ENCODE results near the gene SLC9A3.
"Not testable (repeated sequence)": the region's sequence is repeated elsewhere in the genome, so short reads cannot be mapped to it uniquely, and the experiment has no call there.

Gene SLC9A3

GRCh38 chr5:488744-489688 lies 35.2 kb downstream of the SLC9A3 start:
- DNase-seq: no peak

GRCh38 chr5:488241-488640 lies 36.0 kb downstream of the SLC9A3 start:
- no peak for DNase-seq

DNA sequence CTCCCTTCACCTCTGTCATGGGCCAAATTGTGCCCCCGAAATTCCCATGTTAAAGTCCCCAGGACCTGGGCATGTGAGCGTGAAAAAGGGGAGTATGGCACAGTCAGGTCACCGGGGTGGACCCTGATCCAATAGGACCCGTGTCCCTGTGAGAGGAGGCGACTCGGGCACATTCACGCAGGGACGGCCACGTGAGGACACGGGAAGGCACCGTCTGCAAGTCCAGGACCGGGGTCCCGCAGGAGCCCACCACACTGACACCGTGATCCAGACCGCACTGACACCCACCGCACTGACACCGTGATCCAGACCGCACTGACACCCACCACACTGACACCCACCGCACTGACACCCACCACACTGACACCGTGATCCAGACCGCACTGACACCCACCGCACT lies 37.7 kb downstream of the SLC9A3 start:
- not testable (repeated sequence) for DNase-seq

DNA sequence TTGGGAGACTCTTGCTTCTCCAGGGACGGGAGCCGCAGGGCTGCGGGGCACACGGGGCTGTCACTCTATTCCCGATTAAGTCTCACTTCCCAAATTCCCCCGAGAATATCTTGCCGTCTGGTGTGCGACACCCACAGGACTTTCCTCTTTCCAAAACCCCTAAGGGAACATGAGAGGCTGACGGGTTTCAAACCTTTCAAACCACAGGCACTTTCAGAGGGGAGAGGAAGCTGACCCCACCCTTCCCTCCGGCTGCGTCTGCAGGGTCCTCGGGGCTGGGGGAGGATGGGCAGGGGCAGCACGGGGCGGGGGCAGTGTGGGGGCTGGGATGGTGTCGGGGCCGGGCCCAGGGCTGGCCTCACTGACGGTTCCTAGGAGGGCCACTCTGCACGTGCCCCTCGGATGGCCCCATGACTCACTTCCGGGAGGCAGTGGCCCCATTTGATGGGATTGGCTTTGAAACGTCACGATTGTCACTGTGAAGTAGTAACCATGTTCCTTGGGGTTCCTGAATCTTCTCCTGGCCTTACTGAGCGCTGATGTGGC lies 38.2 kb downstream of the SLC9A3 start:
- DNase-seq: no peak

DNA sequence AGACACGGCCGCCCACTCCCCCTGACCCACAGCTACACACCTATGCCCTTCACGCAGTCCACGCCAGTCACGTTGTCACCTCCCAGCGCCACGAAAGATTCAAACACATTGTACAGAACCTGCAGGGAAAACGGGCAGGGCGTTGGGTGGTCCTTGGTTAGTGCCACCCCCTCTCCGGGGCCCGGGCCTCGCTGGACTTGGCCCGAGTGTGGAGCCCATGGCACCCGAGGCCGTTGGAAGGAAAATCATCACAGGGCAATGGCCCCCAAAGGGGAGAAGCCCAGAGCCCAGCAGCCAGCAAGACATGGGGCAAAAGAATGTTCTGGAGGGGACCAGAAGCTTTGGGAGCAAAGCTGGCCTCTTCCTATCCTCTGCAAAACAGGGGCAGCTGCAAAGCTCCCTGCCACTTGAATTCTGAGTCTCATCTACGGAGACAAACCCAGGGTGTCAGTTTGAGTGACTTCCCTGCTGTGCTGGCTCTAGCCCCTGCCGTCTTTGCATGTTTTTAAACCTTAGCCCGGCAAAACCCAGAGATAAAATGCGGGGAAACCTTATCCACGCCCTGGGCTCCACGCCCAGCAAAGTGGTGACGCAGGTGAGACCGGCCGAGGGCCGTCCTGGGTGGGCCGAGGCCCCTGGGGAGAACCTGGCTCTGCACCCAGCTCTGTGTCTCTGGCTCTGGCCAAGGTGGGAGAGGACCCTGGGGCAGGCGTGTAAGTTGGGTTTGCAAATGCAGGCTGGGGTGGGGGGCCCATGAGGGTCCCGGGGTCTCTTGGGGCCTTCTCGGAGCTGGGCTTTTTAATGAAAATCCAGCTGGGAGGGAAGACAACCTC lies 38.9 kb downstream of the SLC9A3 start:
- no peak for DNase-seq

DNA sequence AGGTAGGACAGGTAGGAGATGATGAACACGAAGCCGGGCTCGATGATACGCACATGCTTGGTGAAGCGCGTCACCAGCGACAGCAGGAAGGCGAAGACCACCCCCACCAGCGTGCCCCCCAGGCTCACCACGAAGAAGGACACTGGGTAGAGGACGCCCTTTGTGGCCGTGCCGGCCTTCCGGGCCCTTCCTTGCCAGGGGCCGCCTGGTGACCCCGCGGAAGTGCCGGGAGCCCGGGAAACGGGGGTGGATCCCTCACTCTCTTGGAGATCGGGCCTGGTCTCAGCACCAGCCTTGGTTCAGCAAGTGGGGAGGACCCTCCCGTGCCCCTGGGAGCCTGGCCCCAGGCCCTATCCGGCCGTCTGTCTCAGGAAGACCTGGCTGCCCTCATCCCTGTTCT lies 39.7 kb downstream of the SLC9A3 start:
- DNase-seq: no peak

- DNase-seq: no peak
These were observed 40.7 kb downstream of the SLC9A3 start for GRCh38 chr5:483434-484140.

DNA sequence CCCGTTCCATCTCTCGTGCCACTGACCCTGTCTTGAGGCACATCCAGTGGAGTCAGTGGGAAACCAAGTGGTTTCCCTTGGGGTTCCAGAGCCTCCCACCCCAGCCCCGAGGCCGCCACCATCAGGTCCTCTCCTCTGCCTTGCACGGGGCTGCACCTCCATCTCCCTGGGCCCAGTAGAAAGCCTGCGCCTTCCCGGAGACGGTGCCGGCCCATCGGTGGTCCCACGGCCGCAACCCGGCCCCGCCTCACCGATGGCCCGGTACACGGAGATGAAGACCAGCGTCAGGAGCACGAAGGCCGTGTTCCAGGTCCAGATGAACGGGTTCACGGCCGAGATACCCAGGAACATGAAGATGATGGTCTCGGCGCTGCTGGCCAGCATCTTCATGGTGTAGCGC lies 41.2 kb downstream of the SLC9A3 start:
- no peak for DNase-seq

DNA sequence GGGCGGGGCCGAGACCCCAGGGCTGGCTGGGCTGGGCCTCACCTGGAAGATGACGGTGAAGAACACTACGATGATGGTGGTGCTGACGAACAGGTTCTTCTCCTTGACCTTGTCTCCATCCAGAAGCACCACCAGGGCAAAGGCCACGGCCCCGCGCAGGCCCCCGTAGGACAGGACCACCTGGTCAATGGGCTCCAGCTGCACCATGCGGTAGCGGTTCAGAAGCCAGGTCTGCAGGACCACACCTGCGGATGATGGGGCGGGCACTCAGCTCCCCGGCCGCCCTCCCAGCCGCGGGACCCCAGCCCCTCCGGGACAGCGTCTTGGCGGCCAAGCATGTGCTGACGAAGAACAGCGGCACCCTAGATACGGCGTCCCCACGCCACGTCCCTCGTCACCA lies 41.7 kb downstream of the SLC9A3 start:
- no peak for DNase-seq

DNA sequence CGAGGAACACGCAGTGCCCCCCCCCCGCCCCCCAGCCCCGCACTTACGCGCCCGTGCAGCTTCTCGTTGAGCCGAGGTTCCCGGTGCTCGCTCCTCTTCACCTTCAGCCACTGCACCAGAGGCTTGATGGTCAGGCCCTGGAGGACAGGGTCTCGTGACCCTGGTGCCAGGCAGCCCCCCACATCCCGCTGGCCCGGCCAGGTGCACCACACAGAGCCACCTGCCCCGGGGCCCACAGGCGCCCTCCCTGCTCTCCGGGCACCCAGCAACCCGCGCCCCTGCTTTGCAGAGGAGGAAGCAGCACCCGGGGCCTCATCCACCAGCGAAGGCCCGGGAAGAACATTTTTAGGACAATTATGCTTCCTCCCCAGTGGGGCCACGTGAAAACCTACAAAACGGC lies 42.2 kb downstream of the SLC9A3 start:
- DNase-seq: no peak

GRCh38 chr5:481347-481746 lies 42.9 kb downstream of the SLC9A3 start:
- no peak for DNase-seq

GRCh38 chr5:479566-480319 lies 44.5 kb downstream of the SLC9A3 start:
- no peak for DNase-seq

DNA sequence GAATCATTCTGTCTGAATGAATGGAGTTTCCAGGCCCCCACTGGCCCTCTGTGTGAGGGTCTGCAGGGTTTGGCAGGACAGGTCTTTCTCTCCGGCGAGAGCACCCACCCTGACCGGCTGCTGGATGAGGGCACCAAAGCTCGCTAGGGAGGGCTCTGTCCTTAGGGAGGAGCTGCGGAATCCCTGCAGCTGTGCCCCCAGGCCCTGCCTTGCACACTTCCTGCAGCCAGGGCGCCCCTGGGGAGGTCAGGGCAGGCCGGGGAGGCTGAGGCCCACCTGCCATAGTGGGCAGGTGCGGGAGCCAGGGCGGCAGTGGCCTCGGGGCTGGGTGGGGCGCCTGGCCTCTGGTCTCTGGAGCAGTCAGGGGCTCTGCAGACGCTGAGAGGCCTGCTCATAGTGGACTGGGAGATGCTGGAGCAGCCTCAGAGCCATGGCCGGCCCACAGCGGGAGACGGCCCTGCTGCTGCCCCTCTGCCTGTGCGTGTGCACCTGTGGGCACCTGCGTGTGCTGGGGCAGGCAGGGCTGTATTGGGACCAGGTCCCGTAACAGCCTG lies 45.2 kb downstream of the SLC9A3 start:
- no peak for DNase-seq

DNA sequence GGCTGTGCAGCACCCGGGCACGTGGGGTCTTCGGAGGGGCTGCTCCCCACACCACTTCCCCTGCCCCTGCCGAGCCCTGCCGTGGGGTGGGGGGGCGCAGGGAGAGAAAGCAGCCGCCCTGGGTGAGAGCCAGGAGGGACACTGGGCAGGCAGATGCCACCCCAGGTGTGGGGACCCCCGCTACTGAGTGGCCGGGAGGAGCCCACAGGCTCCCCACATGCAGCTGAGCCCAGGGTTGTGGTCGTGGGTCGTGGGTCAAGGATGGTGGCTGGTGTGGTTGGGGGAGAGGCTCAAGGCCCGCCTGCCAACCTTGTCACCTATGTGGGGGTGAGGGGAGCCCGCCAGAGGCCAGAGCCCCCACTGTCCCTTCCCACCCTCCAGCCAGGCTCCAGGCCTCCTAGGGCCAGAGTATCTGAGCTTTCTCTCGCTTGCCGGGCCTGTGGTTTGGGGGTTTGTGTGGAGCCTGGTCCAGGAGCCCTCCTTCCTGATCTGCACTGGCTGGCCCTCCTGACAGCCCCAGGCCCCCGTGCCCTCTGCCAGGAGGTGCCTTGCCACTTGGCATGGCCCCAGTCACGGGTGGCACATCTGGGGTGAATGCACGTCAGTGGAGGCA lies 45.8 kb downstream of the SLC9A3 start:
- no peak for DNase-seq

- no peak for DNase-seq
These were observed 46.4 kb downstream of the SLC9A3 start for GRCh38 chr5:477871-478270.

GRCh38 chr5:477247-477646 lies 47.0 kb downstream of the SLC9A3 start:
- DNase-seq: no peak

GRCh38 chr5:476814-477175 lies 47.5 kb downstream of the SLC9A3 start:
- no peak for DNase-seq

DNA sequence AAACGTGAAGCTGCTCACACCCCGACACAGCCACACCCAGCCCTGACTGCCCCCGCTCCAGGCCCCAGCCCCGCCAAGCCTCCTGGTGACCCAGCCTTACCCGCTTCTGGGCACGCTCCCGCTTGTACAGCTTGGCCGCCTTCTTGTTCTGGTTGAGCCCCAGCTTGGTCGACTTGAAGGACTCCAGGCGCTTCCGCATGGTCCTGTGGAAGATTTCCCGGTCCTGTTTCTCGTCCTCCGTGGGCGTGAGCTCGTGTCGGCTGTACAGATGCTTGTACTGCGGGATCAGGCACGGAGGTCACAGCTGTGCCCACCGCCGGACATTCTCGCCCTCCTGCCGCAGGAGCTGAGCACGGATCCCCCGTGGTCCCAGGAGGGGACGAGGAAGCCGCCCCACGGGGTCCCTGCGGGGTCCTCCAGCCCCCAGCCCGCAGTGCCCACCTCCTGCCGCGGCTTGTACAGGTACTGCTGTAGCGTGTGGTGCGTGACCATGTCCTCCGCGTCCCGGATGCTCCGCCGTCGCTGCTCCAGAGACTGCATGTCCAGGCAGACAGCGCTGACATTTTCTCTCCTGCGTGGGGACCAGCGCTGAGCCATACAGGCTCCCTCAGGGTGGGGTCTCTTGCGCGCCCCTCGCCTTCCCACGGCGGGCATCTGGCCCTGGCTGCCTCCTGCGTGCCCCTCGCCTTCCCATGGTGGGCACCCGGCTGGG lies 48.0 kb downstream of the SLC9A3 start:
- no peak for DNase-seq

GRCh38 chr5:475704-476101 lies 48.5 kb downstream of the SLC9A3 start:
- no peak for DNase-seq

- no peak for DNase-seq
These were observed 49.2 kb downstream of the SLC9A3 start for GRCh38 chr5:474840-475661.
